ENCODE measurements around the gene PARD3B.

DNA sequence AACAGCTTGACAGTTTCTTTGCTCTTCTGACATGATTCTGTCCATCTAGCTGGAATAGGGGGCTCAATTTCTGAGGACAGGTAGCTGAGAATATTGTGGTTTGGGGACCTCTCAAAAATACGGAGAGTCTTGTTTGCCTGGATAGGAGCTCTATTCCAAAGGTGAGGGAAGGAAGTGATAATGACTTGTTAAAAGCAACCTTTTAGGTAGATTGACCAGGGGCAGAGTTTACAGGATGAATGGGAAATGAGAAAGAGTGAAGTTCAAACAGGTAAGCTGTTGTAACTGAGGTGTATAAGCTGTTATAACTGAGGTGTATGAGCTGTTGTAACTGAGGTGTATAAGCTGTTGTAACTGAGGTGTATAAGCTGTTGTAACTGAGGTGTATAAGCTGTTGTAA is 25.1 kb downstream of the PARD3B start:
- no peak for TF ChIP-seq POLR2A (IDR thresholded peaks at IDR 0.05)
- TF ChIP-seq, protein P1, sequence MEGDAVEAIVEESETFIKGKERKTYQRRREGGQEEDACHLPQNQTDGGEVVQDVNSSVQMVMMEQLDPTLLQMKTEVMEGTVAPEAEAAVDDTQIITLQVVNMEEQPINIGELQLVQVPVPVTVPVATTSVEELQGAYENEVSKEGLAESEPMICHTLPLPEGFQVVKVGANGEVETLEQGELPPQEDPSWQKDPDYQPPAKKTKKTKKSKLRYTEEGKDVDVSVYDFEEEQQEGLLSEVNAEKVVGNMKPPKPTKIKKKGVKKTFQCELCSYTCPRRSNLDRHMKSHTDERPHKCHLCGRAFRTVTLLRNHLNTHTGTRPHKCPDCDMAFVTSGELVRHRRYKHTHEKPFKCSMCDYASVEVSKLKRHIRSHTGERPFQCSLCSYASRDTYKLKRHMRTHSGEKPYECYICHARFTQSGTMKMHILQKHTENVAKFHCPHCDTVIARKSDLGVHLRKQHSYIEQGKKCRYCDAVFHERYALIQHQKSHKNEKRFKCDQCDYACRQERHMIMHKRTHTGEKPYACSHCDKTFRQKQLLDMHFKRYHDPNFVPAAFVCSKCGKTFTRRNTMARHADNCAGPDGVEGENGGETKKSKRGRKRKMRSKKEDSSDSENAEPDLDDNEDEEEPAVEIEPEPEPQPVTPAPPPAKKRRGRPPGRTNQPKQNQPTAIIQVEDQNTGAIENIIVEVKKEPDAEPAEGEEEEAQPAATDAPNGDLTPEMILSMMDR (IDR thresholded peaks at IDR 0.05) = no peak
